Renal pelvis (tissue), 3 donors: ENCODE measurements around the gene SRGAP3. TPM values are rescaled to one million over a fixed set of nuclear protein-coding genes. Genes with fewer than 3 reads are reported as not detected.

Source experiments
- polyA plus RNA-seq, 3 donors: library from polyadenylated mRNA; unstranded; fragments of 120-200 nt; gene quantifications; one replicate each; pipeline ENCODE4 v1.2.1, GENCODE V29; 2013; ENCODE audit not compliant: insufficient read length in 3 of 3

The SRGAP3 gene
- polyA plus RNA-seq, 3 donors = 15.3 to 22.8 (median 18.9) TPM

Other genes starting within 250 kb of the SRGAP3 start
- 10 to 100 TPM; 47.0 to 70.4 (median 60.0) TPM for gene THUMPD3, start 113.4 kb upstream of the SRGAP3 start, polyA plus RNA-seq
- 100 to 1,000 TPM; 103 to 165 (median 163) TPM for gene SETD5, start 148.0 kb upstream of the SRGAP3 start, polyA plus RNA-seq